Measurements from ENCODE around the gene GLT1D1.
A peak's percentile ranks its signal among the peaks of the same experiment; 100 is the strongest.

GLT1D1 gene

DNA sequence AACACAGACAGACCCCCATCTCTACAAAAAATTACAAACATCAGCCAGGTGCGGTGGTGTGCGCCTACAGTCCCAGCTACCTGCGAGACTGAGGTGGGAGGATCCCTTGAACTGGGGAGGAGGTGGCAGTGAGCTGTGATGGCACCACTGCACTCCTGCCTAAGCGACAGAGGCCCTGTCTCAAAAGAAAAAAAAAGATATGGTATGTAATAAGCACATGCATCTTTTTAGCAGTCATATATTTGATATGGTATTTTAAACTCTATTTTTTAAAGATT lies 36.7 kb upstream of the GLT1D1 start:
- no peak for DNase-seq (ENCODE audit: low read depth)
- TF ChIP-seq, protein P1, sequence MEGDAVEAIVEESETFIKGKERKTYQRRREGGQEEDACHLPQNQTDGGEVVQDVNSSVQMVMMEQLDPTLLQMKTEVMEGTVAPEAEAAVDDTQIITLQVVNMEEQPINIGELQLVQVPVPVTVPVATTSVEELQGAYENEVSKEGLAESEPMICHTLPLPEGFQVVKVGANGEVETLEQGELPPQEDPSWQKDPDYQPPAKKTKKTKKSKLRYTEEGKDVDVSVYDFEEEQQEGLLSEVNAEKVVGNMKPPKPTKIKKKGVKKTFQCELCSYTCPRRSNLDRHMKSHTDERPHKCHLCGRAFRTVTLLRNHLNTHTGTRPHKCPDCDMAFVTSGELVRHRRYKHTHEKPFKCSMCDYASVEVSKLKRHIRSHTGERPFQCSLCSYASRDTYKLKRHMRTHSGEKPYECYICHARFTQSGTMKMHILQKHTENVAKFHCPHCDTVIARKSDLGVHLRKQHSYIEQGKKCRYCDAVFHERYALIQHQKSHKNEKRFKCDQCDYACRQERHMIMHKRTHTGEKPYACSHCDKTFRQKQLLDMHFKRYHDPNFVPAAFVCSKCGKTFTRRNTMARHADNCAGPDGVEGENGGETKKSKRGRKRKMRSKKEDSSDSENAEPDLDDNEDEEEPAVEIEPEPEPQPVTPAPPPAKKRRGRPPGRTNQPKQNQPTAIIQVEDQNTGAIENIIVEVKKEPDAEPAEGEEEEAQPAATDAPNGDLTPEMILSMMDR (IDR thresholded peaks at IDR 0.05; ENCODE audit: low read length, missing control alignments) = no peak
- H3K4me3 ChIP-seq (replicated peaks; ENCODE audit: low read depth, low read length) = no peak overlapping the region

DNA sequence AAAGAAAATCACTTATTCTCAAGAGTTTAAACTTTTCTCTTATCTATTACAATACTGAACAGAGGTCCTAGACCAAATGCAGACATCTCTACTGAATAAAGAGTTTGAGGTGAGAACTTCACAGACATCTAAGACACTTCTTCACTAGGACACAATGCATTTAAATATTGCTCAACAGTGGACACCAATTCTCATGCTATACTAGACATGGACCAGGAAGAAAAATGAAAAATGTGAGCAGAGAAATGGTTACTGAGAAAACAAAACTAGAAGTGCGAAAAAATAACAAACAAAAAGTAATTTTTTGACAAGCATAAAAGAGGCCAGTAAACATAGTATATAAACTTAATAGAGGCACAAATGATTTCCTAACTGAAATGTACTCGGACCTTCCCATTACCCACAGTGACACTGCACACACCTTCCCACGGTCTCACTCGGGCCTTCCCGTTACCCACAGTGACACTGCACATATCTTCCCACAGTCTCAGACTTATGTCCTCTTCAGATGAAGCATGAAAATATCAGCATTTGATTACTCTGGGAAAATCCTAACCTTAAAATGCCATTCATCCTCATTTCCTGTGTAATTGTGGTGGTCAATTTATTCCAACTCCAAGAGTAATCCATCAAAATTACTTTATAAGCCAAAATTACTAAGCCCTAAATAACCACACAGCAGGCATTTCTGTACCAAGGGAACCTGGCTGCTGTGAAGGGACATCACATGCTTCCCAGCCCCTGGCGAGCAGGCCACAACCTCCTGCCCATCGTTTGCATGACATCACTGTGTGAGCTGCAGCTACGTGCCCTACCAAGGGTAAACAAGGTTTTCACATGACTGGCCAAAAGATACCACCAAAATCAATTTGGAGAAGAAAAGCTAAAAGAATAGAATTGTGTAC lies 35.9 kb upstream of the GLT1D1 start:
- TF ChIP-seq, protein P1 (IDR thresholded peaks at IDR 0.05; ENCODE audit: low read length, missing control alignments) = no peak
- peak; percentile 60 for DNase-seq (ENCODE audit: low read depth)
- no peak overlapping the region for H3K4me3 ChIP-seq (replicated peaks; ENCODE audit: low read depth, low read length)

DNA sequence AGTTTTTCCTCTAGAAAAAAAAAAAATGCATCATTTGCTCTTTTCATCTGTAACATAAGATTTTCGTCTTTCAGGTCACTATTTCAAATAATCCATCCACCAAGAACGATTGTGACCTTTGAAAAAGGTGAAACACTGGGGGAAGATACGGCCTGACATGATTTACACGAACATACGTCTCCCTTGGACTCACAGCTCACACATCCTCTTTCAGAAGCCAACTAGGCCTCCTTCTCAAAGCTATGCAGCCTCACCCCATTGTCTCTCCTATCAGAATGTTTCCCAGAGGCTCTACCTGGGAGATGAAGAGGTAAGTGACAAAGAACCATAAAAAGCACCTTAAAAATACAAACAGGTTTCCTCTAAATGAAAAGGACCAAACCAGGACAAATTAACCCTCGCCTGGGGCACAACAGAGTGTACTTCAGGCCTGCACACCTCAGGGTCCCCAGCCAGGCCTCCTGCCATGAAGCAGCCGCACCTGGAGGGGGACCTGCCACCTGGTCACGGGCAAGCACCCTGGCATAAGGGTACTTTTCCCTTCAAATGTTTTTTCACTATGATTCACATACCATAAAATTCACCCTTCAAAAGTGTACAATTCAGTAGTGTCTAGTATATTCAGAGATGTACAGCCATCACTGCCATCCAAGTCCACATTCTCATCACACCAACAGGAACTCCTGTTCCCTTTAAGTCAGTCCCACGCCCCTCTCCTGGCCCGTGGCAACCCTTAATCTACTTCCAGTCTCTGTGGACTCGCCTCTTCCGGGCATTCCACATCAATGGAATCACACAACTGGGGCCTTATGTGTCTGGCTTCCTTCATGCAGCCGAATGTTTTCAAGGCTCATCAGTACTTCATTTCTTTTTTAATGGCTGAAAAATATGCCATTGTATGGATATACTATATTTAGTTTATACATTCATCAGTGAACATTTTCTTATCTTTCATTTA lies 34.9 kb upstream of the GLT1D1 start:
- DNase-seq (ENCODE audit: low read depth) = peak; percentile 71
- TF ChIP-seq, protein P1 (IDR thresholded peaks at IDR 0.05; ENCODE audit: low read length, missing control alignments) = no peak
- H3K4me3 ChIP-seq (replicated peaks; ENCODE audit: low read depth, low read length) = no peak overlapping the region

DNA sequence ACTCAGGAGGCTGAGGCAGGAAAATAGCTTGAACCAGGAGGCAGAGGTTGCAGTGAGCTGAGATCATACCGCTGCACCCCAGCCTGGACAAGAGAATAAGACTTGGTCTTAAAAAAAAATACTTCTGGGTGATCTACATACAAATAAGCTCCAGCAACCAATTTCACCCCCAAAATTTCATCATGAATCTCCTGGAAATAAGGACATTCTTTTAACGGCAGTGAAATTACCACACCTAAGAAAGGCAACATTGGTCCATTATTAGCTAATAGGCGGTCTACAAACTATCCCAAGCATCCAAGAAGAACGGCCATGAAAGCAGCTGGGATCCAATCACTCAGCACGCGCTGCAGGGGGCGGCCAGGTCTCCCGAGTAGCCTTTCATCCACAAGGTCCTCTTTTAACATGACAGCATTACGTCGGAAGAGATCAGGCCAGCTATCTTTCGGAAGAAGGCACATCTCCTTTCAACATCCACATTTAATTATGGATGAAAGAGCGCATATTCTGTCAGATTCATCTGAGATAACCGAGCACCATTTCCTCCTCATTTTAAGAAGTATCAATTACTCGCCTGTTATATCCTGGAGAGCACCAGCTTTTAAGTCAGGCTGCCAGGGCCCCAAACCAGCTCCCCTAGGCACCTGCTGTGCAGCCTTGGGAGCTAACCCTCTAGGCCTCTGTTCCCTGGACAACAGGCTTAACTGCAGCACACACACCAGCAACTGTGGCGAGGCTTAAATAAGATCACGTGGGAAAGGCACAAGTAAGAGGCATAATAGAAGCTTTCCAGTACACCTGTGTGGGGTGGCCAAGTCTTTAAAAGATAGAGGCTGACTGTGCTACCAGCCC lies 33.8 kb upstream of the GLT1D1 start:
- no peak overlapping the region for H3K4me3 ChIP-seq (replicated peaks; ENCODE audit: low read depth, low read length)
- DNase-seq (ENCODE audit: low read depth) = no peak
- TF ChIP-seq, protein P1 (IDR thresholded peaks at IDR 0.05; ENCODE audit: low read length, missing control alignments) = no peak

DNA sequence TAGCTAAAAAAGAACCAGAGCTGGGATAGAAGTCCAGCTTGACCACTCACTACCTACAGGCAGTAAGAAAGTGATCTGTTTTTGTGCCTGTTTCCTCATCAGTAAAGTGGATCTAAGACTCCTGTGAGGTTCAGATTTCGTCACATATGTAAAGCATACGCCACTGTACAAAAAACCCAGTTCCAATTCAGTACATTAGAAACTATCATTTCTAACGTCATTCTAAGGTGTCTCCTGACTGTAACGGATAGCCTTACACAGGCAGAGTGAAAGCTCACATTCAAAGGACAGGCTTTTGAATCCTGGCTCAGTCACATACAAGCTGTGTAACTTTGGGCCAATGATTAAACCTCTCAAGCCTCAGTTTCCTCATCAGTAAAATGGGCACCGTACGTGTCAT lies 33.0 kb upstream of the GLT1D1 start:
- no peak for DNase-seq (ENCODE audit: low read depth)
- no peak overlapping the region for H3K4me3 ChIP-seq (replicated peaks; ENCODE audit: low read depth, low read length)
- TF ChIP-seq, protein P1 (IDR thresholded peaks at IDR 0.05; ENCODE audit: low read length, missing control alignments) = no peak

DNA sequence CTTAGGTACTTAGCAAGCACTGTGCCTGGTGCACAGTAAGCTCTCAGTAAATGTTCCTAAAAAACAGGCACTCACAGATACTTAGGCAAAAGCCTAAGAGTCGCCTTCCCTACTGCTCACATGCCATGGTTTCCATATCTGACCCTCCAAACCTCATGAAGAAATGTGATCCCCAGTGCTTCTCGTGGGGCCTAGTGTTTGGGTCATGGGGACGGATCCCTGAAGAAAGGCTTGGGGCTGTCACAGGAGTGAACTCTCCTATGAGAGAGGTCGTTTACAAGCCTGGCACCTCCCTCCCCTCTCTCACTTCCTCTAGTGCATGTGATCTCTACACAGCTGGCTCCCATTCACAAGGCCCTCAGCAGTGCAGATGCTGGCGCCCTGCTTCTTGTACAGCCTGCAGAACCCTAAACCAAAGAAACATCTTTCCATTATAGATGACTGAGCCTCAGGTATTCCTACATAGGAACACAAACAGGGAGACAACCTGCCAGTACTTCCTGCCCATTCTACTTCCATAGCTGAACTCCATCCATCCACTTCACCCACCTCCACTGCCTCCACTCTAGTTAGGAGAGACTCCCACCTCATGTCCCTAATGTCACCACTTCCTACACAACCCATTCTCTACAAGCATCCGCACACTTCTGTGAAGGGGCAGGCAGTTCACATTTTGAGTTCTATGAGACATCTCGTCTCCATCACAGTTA lies 32.4 kb upstream of the GLT1D1 start:
- DNase-seq (ENCODE audit: low read depth) = no peak
- no peak overlapping the region for H3K4me3 ChIP-seq (replicated peaks; ENCODE audit: low read depth, low read length)
- TF ChIP-seq, protein P1 (IDR thresholded peaks at IDR 0.05; ENCODE audit: low read length, missing control alignments) = no peak
